Duodenal mucosa (tissue), 2 donors: ENCODE results near the gene CHRNE.
"Not testable (repeated sequence)": the region's sequence is repeated elsewhere in the genome, so short reads cannot be mapped to it uniquely, and the experiment has no call there.

Source experiments
- H3K27ac ChIP-seq: one replicate; pipeline ENCODE4 v1.7.0; 2013; ENCODE audit warnings: low read depth, low read length
- H3K27me3 ChIP-seq, 2 donors: one replicate each; pipeline ENCODE4 v1.7.0; 2013; ENCODE audit warnings: low read length in 2 of 2, control low read depth in 1 of 2; ENCODE audit not compliant: insufficient read depth in 2 of 2, control insufficient read depth in 1 of 2
- H3K36me3 ChIP-seq, 2 donors: one replicate each; pipeline ENCODE4 v1.7.0; 2013; ENCODE audit warnings: low read length in 2 of 2, control low read depth in 1 of 2; ENCODE audit not compliant: insufficient read depth in 2 of 2, control insufficient read depth in 1 of 2
- H3K4me1 ChIP-seq, 2 donors: one replicate each; pipeline ENCODE4 v1.7.0; 2013; ENCODE audit warnings: low read length in 2 of 2, control low read depth in 1 of 2; ENCODE audit not compliant: insufficient read depth in 2 of 2, control insufficient read depth in 1 of 2
- H3K4me3 ChIP-seq, 2 donors: one replicate each; pipeline ENCODE4 v1.7.0; 2013; ENCODE audit warnings: low read length in 2 of 2, low read depth in 1 of 2
- H3K9ac ChIP-seq, 2 donors: one replicate each; pipeline ENCODE4 v1.7.0; 2013; ENCODE audit warnings: low read length in 2 of 2, low read depth in 1 of 2
- H3K9me3 ChIP-seq, 2 donors: one replicate each; pipeline ENCODE4 v1.7.0; 2013; ENCODE audit warnings: low read length in 2 of 2, control low read depth in 1 of 2; ENCODE audit not compliant: control insufficient read depth in 1 of 2

The CHRNE gene

GRCh38 chr17:4869058-4869998, 33.6 kb downstream of the CHRNE start:
- not testable (repeated sequence) for H3K4me1 ChIP-seq, H3K4me3 ChIP-seq, H3K9me3 ChIP-seq, H3K9ac ChIP-seq, H3K27ac ChIP-seq, H3K27me3 ChIP-seq
- H3K36me3 ChIP-seq: peaks cover 3 to 12% of the 10 kb centered on the region in 2 donors

GRCh38 chr17:4867535-4867934, 35.4 kb downstream of the CHRNE start:
- H3K4me1 ChIP-seq, H3K9me3 ChIP-seq, H3K27ac ChIP-seq, H3K36me3 ChIP-seq, H3K9ac ChIP-seq, H3K27me3 ChIP-seq, H3K4me3 ChIP-seq: not testable (repeated sequence)

GRCh38 chr17:4863321-4863720, 39.6 kb downstream of the CHRNE start:
- H3K4me1 ChIP-seq: peaks cover 9 to 10% of the 10 kb centered on the region in 2 donors
- no peaks in the 10 kb centered on the region for H3K9me3 ChIP-seq
- no peaks in the 10 kb centered on the region for H3K27me3 ChIP-seq
- no peak overlapping the region for H3K27ac ChIP-seq
- H3K36me3 ChIP-seq: peaks cover 8 to 27% of the 10 kb centered on the region in 2 donors
- H3K9ac ChIP-seq: no peak overlapping the region
- no peak overlapping the region for H3K4me3 ChIP-seq

GRCh38 chr17:4862720-4863119, 40.2 kb downstream of the CHRNE start:
- H3K36me3 ChIP-seq: peaks cover 8 to 27% of the 10 kb centered on the region in 2 donors
- no peak overlapping the region for H3K4me3 ChIP-seq
- H3K27me3 ChIP-seq: no peaks in the 10 kb centered on the region
- no peak overlapping the region for H3K9ac ChIP-seq
- peaks cover 14 to 15% of the 10 kb centered on the region in 2 donors for H3K4me1 ChIP-seq
- no peak overlapping the region for H3K27ac ChIP-seq
- H3K9me3 ChIP-seq: no peaks in the 10 kb centered on the region

- H3K27me3 ChIP-seq: no peaks in the 10 kb centered on the region
- no peak overlapping the region for H3K4me3 ChIP-seq
- H3K27ac ChIP-seq: no peak overlapping the region
- peaks cover 8 to 34% of the 10 kb centered on the region in 2 donors for H3K36me3 ChIP-seq
- no peaks in the 10 kb centered on the region for H3K9me3 ChIP-seq
- H3K9ac ChIP-seq: no peak overlapping the region
- H3K4me1 ChIP-seq: peaks cover 16 to 17% of the 10 kb centered on the region in 2 donors
Measured at GRCh38 chr17:4861052-4861451, 41.8 kb downstream of the CHRNE start.

- H3K4me1 ChIP-seq: peaks cover 16 to 17% of the 10 kb centered on the region in 2 donors
- no peak overlapping the region for H3K4me3 ChIP-seq
- H3K9ac ChIP-seq: no peak overlapping the region
- H3K9me3 ChIP-seq: no peaks in the 10 kb centered on the region
- H3K36me3 ChIP-seq: peaks cover 6 to 34% of the 10 kb centered on the region in 2 donors
- H3K27ac ChIP-seq: no peak overlapping the region
- H3K27me3 ChIP-seq: no peaks in the 10 kb centered on the region
Measured at GRCh38 chr17:4860651-4861050, 42.2 kb downstream of the CHRNE start.

GRCh38 chr17:4859816-4860625, 42.9 kb downstream of the CHRNE start:
- Histone ChIP-seq H3K9ac (no peak overlapping the region), H3K4me1 (peaks cover 16 to 17% of the 10 kb centered on the region in 2 donors), H3K27me3 (no peaks in the 10 kb centered on the region), H3K9me3 (no peaks in the 10 kb centered on the region), H3K4me3 (no peak overlapping the region), H3K36me3 (peaks cover 5 to 34% of the 10 kb centered on the region in 2 donors), H3K27ac (no peak overlapping the region)

GRCh38 chr17:4858882-4859260, 44.0 kb downstream of the CHRNE start:
- H3K9ac ChIP-seq: no peak overlapping the region
- no peaks in the 10 kb centered on the region for H3K9me3 ChIP-seq
- no peak overlapping the region for H3K4me3 ChIP-seq
- no peaks in the 10 kb centered on the region for H3K27me3 ChIP-seq
- H3K27ac ChIP-seq: no peak overlapping the region
- H3K36me3 ChIP-seq: peaks cover 5 to 37% of the 10 kb centered on the region in 2 donors
- H3K4me1 ChIP-seq: peaks cover 16 to 17% of the 10 kb centered on the region in 2 donors

- no peak overlapping the region for H3K27ac ChIP-seq
- H3K9ac ChIP-seq: no peak overlapping the region
- no peaks in the 10 kb centered on the region for H3K9me3 ChIP-seq
- peaks cover 5 to 37% of the 10 kb centered on the region in 2 donors for H3K36me3 ChIP-seq
- no peak overlapping the region for H3K4me3 ChIP-seq
- peaks cover 16 to 17% of the 10 kb centered on the region in 2 donors for H3K4me1 ChIP-seq
- H3K27me3 ChIP-seq: no peaks in the 10 kb centered on the region
Measured at GRCh38 chr17:4858068-4858881, 44.6 kb downstream of the CHRNE start.
